IMR-90 (cell line): ENCODE data around the gene DGKB. TPM values are rescaled to one million over a fixed set of nuclear protein-coding genes. Genes with fewer than 3 reads are reported as not detected.

Experiments used
- ATAC-seq: fragments of 200-7000 bp; cut with Tn5 transposase; 2 replicates; pipeline ENCODE4 v1.9.1; 2020; ENCODE audit warnings: low read depth, mild to moderate bottlenecking, moderate library complexity
- BruUV-seq: library from RNA; stranded (reverse); fragments of 400-500 nt; replicated peaks from 2 replicates; lab custom pipeline; 2021; lab: Mats Ljungman, UMichigan
- CTCF ChIA-PET: fragments of 300-600 bp; formaldehyde crosslinking; extraction: SDS; loops from one replicate; lab custom pipeline; 2021; ENCODE audit warnings: antibody characterized with exemption; lab: Yijun Ruan, JAX
- POLR2A ChIA-PET: fragments of 300-600 bp; sonication (Branson Sonifier 250); formaldehyde crosslinking; loops from one replicate; lab custom pipeline; 2022; ENCODE audit warnings: antibody characterized with exemption; ENCODE audit not compliant: unreplicated experiment; lab: Charles Lee
- DNase-seq: peaks from one replicate; pipeline ENCODE4 v3.0.0; 2013
- H2AFZ ChIP-seq: replicated peaks from 2 replicates; pipeline ENCODE3; 2013; ENCODE audit warnings: low read length, mild to moderate bottlenecking; ENCODE audit not compliant: poor library complexity
- H2AK5ac ChIP-seq: 2 replicates; pipeline ENCODE4 v1.6.1; 2013; ENCODE audit warnings: low read depth, low read length, inconsistent platforms
- H2AK9ac ChIP-seq: replicated peaks from 2 replicates; pipeline ENCODE3; 2013; ENCODE audit warnings: mild to moderate bottlenecking, low read depth, low read length, moderate library complexity; ENCODE audit not compliant: poor library complexity
- H2BK120ac ChIP-seq: 2 replicates; pipeline ENCODE4 v1.6.1; 2013; ENCODE audit warnings: low read depth, low read length, inconsistent platforms
- H2BK15ac ChIP-seq: 3 replicates; pipeline ENCODE4 v1.6.1; 2013; ENCODE audit warnings: low read depth, low read length, inconsistent platforms
- H2BK20ac ChIP-seq: 2 replicates; pipeline ENCODE4 v1.6.1; 2013; ENCODE audit warnings: low read depth, mild to moderate bottlenecking, inconsistent platforms, low read length, moderate library complexity
- H2BK5ac ChIP-seq: 2 replicates; pipeline ENCODE4 v1.6.1; 2013; ENCODE audit warnings: mild to moderate bottlenecking, low read depth, low read length, inconsistent platforms; ENCODE audit not compliant: poor library complexity, severe bottlenecking
- H3K14ac ChIP-seq: replicated peaks from 2 replicates; pipeline ENCODE4 v1.6.1; 2013; ENCODE audit warnings: low read depth, low read length, inconsistent platforms
- H3K18ac ChIP-seq: 2 replicates; pipeline ENCODE4 v1.6.1; 2013; ENCODE audit warnings: low read depth, low read length, control low read depth
- H3K23ac ChIP-seq: 2 replicates; pipeline ENCODE4 v1.6.1; 2013; ENCODE audit warnings: low read depth, low read length, inconsistent platforms
- H3K27ac ChIP-seq: 2 replicates; pipeline ENCODE4 v1.5.1; 2013; ENCODE audit warnings: mild to moderate bottlenecking, control low read depth, low read length; ENCODE audit not compliant: insufficient read depth
- H3K27me3 ChIP-seq: 2 replicates; pipeline ENCODE4 v1.6.1; 2013; ENCODE audit warnings: low read length; ENCODE audit not compliant: control insufficient read depth, insufficient read depth
- H3K36me3 ChIP-seq: 2 replicates; pipeline ENCODE4 v1.6.1; 2013; ENCODE audit warnings: low read length, mixed read lengths; ENCODE audit not compliant: control insufficient read depth, insufficient read depth
- H3K4ac ChIP-seq: 2 replicates; pipeline ENCODE4 v1.6.1; 2013; ENCODE audit warnings: low read depth, low read length, inconsistent platforms
- H3K4me1 ChIP-seq: 2 replicates; pipeline ENCODE4 v1.6.1; 2013; ENCODE audit warnings: low read length, mixed read lengths; ENCODE audit not compliant: control insufficient read depth, insufficient read depth
- H3K4me2 ChIP-seq: 2 replicates; pipeline ENCODE4 v1.6.1; 2013; ENCODE audit warnings: low read depth, mild to moderate bottlenecking, control low read depth, low read length, moderate library complexity
- H3K4me3 ChIP-seq: 2 replicates; pipeline ENCODE4 v1.5.1; 2013; ENCODE audit warnings: low read depth, mild to moderate bottlenecking, control low read depth, low read length, moderate library complexity; ENCODE audit not compliant: insufficient read depth
- H3K56ac ChIP-seq: 2 replicates; pipeline ENCODE4 v1.6.1; 2013; ENCODE audit warnings: low read length, inconsistent platforms; ENCODE audit not compliant: insufficient read depth; ENCODE audit errors: extremely low read depth
- H3K79me1 ChIP-seq, 2 experiments: 2 replicates each; pipeline ENCODE4 v1.6.1; 2013; ENCODE audit warnings: low read length in 2 of 2, inconsistent platforms in 1 of 2, low read depth in 1 of 2
- H3K9ac ChIP-seq: 2 replicates; pipeline ENCODE4 v1.6.1; 2013; ENCODE audit warnings: low read depth, low read length, control low read depth
- H3K9me1 ChIP-seq: 2 replicates; pipeline ENCODE4 v1.6.1; 2013; ENCODE audit warnings: low read length, inconsistent platforms; ENCODE audit not compliant: insufficient read depth
- H3K9me3 ChIP-seq: 2 replicates; pipeline ENCODE4 v1.6.1; 2013; ENCODE audit warnings: low read length; ENCODE audit not compliant: control insufficient read depth, insufficient read depth
- H4K20me1 ChIP-seq: 2 replicates; pipeline ENCODE4 v1.6.1; 2013; ENCODE audit warnings: low read length, inconsistent platforms; ENCODE audit not compliant: insufficient read depth
- H4K5ac ChIP-seq: 2 replicates; pipeline ENCODE4 v1.6.1; 2013; ENCODE audit warnings: mild to moderate bottlenecking, low read depth, low read length, control low read depth
- H4K8ac ChIP-seq, 2 experiments: 2 replicates each; pipeline ENCODE4 v1.6.1; 2013; ENCODE audit warnings: low read depth in 2 of 2, low read length in 2 of 2, control low read depth in 1 of 2, inconsistent platforms in 1 of 2
- H4K91ac ChIP-seq: 2 replicates; pipeline ENCODE4 v1.6.1; 2013; ENCODE audit warnings: low read depth, low read length, inconsistent platforms; ENCODE audit not compliant: insufficient read depth
- CHD1 ChIP-seq: IDR thresholded peaks from 2 replicates; pipeline ENCODE4 v1.6.1; 2012; ENCODE audit warnings: low read depth, low read length, improper control_type of control experiment
- FOS ChIP-seq: fragments of 150-350 bp; IDR thresholded peaks from 2 replicates; pipeline ENCODE4 v1.6.1; 2016; ENCODE audit warnings: low read depth, low read length
- MXI1 ChIP-seq: IDR thresholded peaks from 2 replicates; pipeline ENCODE4 v1.6.1; 2012; ENCODE audit warnings: low read depth, mild to moderate bottlenecking, low read length, moderate library complexity, borderline replicate concordance
- NFE2L2 ChIP-seq: fragments of 150-350 bp; IDR thresholded peaks from 2 replicates; pipeline ENCODE4 v1.6.1; 2016; ENCODE audit warnings: low read depth, mild to moderate bottlenecking, low read length
- POLR2A ChIP-seq: IDR thresholded peaks from 2 replicates; pipeline ENCODE4 v1.6.1; 2012; ENCODE audit warnings: mild to moderate bottlenecking, low read depth, low read length
- RAD21 ChIP-seq: IDR thresholded peaks from 2 replicates; pipeline ENCODE4 v1.6.1; 2012; ENCODE audit warnings: low read length, improper control_type of control experiment
- RCOR1 ChIP-seq: IDR thresholded peaks from 2 replicates; pipeline ENCODE4 v1.6.1; 2012; ENCODE audit warnings: mild to moderate bottlenecking, low read length, improper control_type of control experiment; ENCODE audit not compliant: insufficient replicate concordance
- RFX5 ChIP-seq: IDR thresholded peaks from 2 replicates; pipeline ENCODE4 v1.8.0; 2012; ENCODE audit warnings: low read depth, mild to moderate bottlenecking, low read length, moderate library complexity
- SMC3 ChIP-seq: fragments of 150-350 bp; IDR thresholded peaks from 2 replicates; pipeline ENCODE4 v1.6.1; 2016; ENCODE audit warnings: low read depth, mild to moderate bottlenecking, antibody characterized with exemption, low read length, moderate library complexity
- WGBS, 2 experiments: methylation state at CpG; one replicate each; pipeline versions ENCODE4 v1.1.5 to v1.1.7; 2013; ENCODE audit warnings: missing lambda C conversion rate in 2 of 2; ENCODE audit not compliant: insufficient read length in 1 of 2; ENCODE audit errors: extremely low coverage in 2 of 2; 5-methylcytosine and 5-hydroxymethylcytosine counted together
- dilution Hi-C: fragments of 300-500 bp; cut with HindIII; formaldehyde crosslinking; loops from one replicate; pipeline ENCODE4 v1.14.3; 2018; ENCODE audit warnings: low sequenced_read_pairs; ENCODE audit not compliant: unreplicated experiment
- in situ Hi-C: fragments of 300-500 bp; cut with MboI; formaldehyde crosslinking; loops from 3 replicates; pipeline ENCODE4 v1.14.3; 2019; ENCODE audit warnings: low sequenced_read_pairs, inconsistent platforms, mixed read lengths
- intact Hi-C: fragments of 100-400 bp; cut with micrococcal nuclease; formaldehyde crosslinking; loops from 2 replicates; pipeline ENCODE4 v1.10.0; 2022
- polyA plus RNA-seq, 3 experiments: library from polyadenylated mRNA; depleted of rRNA; stranded (reverse); fragments of >200 nt; gene quantifications; 2 replicates each; pipeline ENCODE4 v1.2.3, GENCODE V29; 2012; ENCODE audit warnings: low replicate concordance in 1 of 3
- total RNA-seq: library from RNA; depleted of rRNA; stranded (reverse); fragments of >200 nt; gene quantifications from 2 replicates; pipeline ENCODE4 v1.2.3, GENCODE V29; 2012

Gene DGKB
- total and polyA plus RNA-seq, 2 of the 4 experiments (the other 2 are of a cell fraction), result not detected

DNA sequence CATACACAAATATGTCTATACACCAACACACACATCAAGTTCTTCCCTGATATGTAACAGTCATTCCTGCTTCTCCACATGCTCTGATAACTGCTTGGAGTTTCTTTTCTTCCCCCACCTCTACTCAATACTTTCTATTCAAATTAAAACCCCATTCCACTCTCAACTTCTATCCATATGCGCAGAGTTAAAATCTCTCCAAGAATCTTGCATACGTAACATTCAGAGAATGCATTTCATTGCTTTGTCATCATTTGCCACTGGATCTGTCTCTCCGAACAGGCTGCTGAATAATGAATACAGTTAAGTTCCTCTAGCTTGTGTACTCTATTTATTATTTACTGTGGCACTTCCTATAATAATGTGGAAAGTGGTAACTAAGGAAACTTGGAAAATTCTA is 68.8 kb downstream of the DGKB start:
- H3K36me3 ChIP-seq, result no peaks in the 10 kb centered on the region
- no peak overlapping the region for H3K23ac ChIP-seq
- no peak for TF ChIP-seq SMC3
- TF ChIP-seq CHD1, result no peak
- TF ChIP-seq POLR2A, result no peak
- no peak for TF ChIP-seq RAD21
- TF ChIP-seq RCOR1, result no peak
- no peak for TF ChIP-seq FOS
- TF ChIP-seq RFX5, result no peak
- no peak for TF ChIP-seq MXI1
- no peak for TF ChIP-seq NFE2L2
- no peaks in the 10 kb centered on the region for H3K79me1 ChIP-seq
- no peaks in the 10 kb centered on the region for H3K27me3 ChIP-seq
- no peak overlapping the region for H3K4ac ChIP-seq
- H2AK5ac ChIP-seq, result no peak overlapping the region
- no peaks in the 10 kb centered on the region for H3K9me3 ChIP-seq
- H4K5ac ChIP-seq, result no peak overlapping the region
- intact Hi-C loops (no loop called here), in situ Hi-C loops (no loop called here), dilution Hi-C loops (no loop called here)
- no TSS peak for BruUV-seq
- no peak overlapping the region for H3K14ac ChIP-seq
- H2BK5ac ChIP-seq, result no peak overlapping the region
- H2AFZ ChIP-seq, result no peak overlapping the region
- no peak overlapping the region for H3K9ac ChIP-seq
- no peak for DNase-seq
- no peak overlapping the region for H3K4me3 ChIP-seq
- ChIA-PET CTCF (no interaction called here), POLR2A (no interaction called here)
- H3K27ac ChIP-seq, result no peak overlapping the region
- H4K20me1 ChIP-seq, result no peaks in the 10 kb centered on the region
- H2BK15ac ChIP-seq, result no peak overlapping the region
- no peak overlapping the region for H2BK120ac ChIP-seq
- no peak overlapping the region for H2AK9ac ChIP-seq
- H4K8ac ChIP-seq, result no peak overlapping the region
- no peak overlapping the region for H3K18ac ChIP-seq
- H3K56ac ChIP-seq, result no peak overlapping the region
- no peak for ATAC-seq
- H3K4me1 ChIP-seq, result 0 out of 2 replicates have a peak, but pooled peaks cover 2% of the 10 kb centered on the region
- no peak overlapping the region for H2BK20ac ChIP-seq
- H4K91ac ChIP-seq, result no peak overlapping the region
- 100% methylated on average over 1 of the region's 3 CpGs; no CpG with 5 or more reads in 1 of the 2 experiments for WGBS, 2 experiments
- 0 out of 2 replicates have a peak, but pooled peaks cover 3% of the 10 kb centered on the region for H3K9me1 ChIP-seq
- no peak overlapping the region for H3K4me2 ChIP-seq
